IMR-90 (cell line): ENCODE results near the gene DOCK10. TPM values are rescaled to one million over a fixed set of nuclear protein-coding genes. Genes with fewer than 3 reads are reported as not detected.

ENCODE experiments used
- ATAC-seq: fragments of 200-7000 bp; cut with Tn5 transposase; 2 replicates; pipeline ENCODE4 v1.9.1; 2020; ENCODE audit warnings: low read depth, mild to moderate bottlenecking, moderate library complexity
- BruUV-seq: library from RNA; stranded (reverse); fragments of 400-500 nt; replicated peaks from 2 replicates; lab custom pipeline; 2021; lab: Mats Ljungman, UMichigan
- CTCF ChIA-PET: fragments of 300-600 bp; formaldehyde crosslinking; extraction: SDS; loops from one replicate; lab custom pipeline; 2021; ENCODE audit warnings: antibody characterized with exemption; lab: Yijun Ruan, JAX
- POLR2A ChIA-PET: fragments of 300-600 bp; sonication (Branson Sonifier 250); formaldehyde crosslinking; loops from one replicate; lab custom pipeline; 2022; ENCODE audit warnings: antibody characterized with exemption; ENCODE audit not compliant: unreplicated experiment; lab: Charles Lee
- DNase-seq: peaks from one replicate; pipeline ENCODE4 v3.0.0; 2013
- H2AFZ ChIP-seq: replicated peaks from 2 replicates; pipeline ENCODE3; 2013; ENCODE audit warnings: low read length, mild to moderate bottlenecking; ENCODE audit not compliant: poor library complexity
- H2AK5ac ChIP-seq: 2 replicates; pipeline ENCODE4 v1.6.1; 2013; ENCODE audit warnings: low read depth, low read length, inconsistent platforms
- H2AK9ac ChIP-seq: replicated peaks from 2 replicates; pipeline ENCODE3; 2013; ENCODE audit warnings: mild to moderate bottlenecking, low read depth, low read length, moderate library complexity; ENCODE audit not compliant: poor library complexity
- H2BK120ac ChIP-seq: 2 replicates; pipeline ENCODE4 v1.6.1; 2013; ENCODE audit warnings: low read depth, low read length, inconsistent platforms
- H2BK15ac ChIP-seq: 3 replicates; pipeline ENCODE4 v1.6.1; 2013; ENCODE audit warnings: low read depth, low read length, inconsistent platforms
- H2BK20ac ChIP-seq: 2 replicates; pipeline ENCODE4 v1.6.1; 2013; ENCODE audit warnings: low read depth, mild to moderate bottlenecking, inconsistent platforms, low read length, moderate library complexity
- H2BK5ac ChIP-seq: 2 replicates; pipeline ENCODE4 v1.6.1; 2013; ENCODE audit warnings: mild to moderate bottlenecking, low read depth, low read length, inconsistent platforms; ENCODE audit not compliant: poor library complexity, severe bottlenecking
- H3K14ac ChIP-seq: replicated peaks from 2 replicates; pipeline ENCODE4 v1.6.1; 2013; ENCODE audit warnings: low read depth, low read length, inconsistent platforms
- H3K18ac ChIP-seq: 2 replicates; pipeline ENCODE4 v1.6.1; 2013; ENCODE audit warnings: low read depth, low read length, control low read depth
- H3K23ac ChIP-seq: 2 replicates; pipeline ENCODE4 v1.6.1; 2013; ENCODE audit warnings: low read depth, low read length, inconsistent platforms
- H3K27ac ChIP-seq: 2 replicates; pipeline ENCODE4 v1.5.1; 2013; ENCODE audit warnings: mild to moderate bottlenecking, control low read depth, low read length; ENCODE audit not compliant: insufficient read depth
- H3K27me3 ChIP-seq: 2 replicates; pipeline ENCODE4 v1.6.1; 2013; ENCODE audit warnings: low read length; ENCODE audit not compliant: control insufficient read depth, insufficient read depth
- H3K36me3 ChIP-seq: 2 replicates; pipeline ENCODE4 v1.6.1; 2013; ENCODE audit warnings: low read length, mixed read lengths; ENCODE audit not compliant: control insufficient read depth, insufficient read depth
- H3K4ac ChIP-seq: 2 replicates; pipeline ENCODE4 v1.6.1; 2013; ENCODE audit warnings: low read depth, low read length, inconsistent platforms
- H3K4me1 ChIP-seq: 2 replicates; pipeline ENCODE4 v1.6.1; 2013; ENCODE audit warnings: low read length, mixed read lengths; ENCODE audit not compliant: control insufficient read depth, insufficient read depth
- H3K4me2 ChIP-seq: 2 replicates; pipeline ENCODE4 v1.6.1; 2013; ENCODE audit warnings: low read depth, mild to moderate bottlenecking, control low read depth, low read length, moderate library complexity
- H3K4me3 ChIP-seq: 2 replicates; pipeline ENCODE4 v1.5.1; 2013; ENCODE audit warnings: low read depth, mild to moderate bottlenecking, control low read depth, low read length, moderate library complexity; ENCODE audit not compliant: insufficient read depth
- H3K56ac ChIP-seq: 2 replicates; pipeline ENCODE4 v1.6.1; 2013; ENCODE audit warnings: low read length, inconsistent platforms; ENCODE audit not compliant: insufficient read depth; ENCODE audit errors: extremely low read depth
- H3K79me1 ChIP-seq, 2 experiments: 2 replicates each; pipeline ENCODE4 v1.6.1; 2013; ENCODE audit warnings: low read length in 2 of 2, inconsistent platforms in 1 of 2, low read depth in 1 of 2
- H3K9ac ChIP-seq: 2 replicates; pipeline ENCODE4 v1.6.1; 2013; ENCODE audit warnings: low read depth, low read length, control low read depth
- H3K9me1 ChIP-seq: 2 replicates; pipeline ENCODE4 v1.6.1; 2013; ENCODE audit warnings: low read length, inconsistent platforms; ENCODE audit not compliant: insufficient read depth
- H3K9me3 ChIP-seq: 2 replicates; pipeline ENCODE4 v1.6.1; 2013; ENCODE audit warnings: low read length; ENCODE audit not compliant: control insufficient read depth, insufficient read depth
- H4K20me1 ChIP-seq: 2 replicates; pipeline ENCODE4 v1.6.1; 2013; ENCODE audit warnings: low read length, inconsistent platforms; ENCODE audit not compliant: insufficient read depth
- H4K5ac ChIP-seq: 2 replicates; pipeline ENCODE4 v1.6.1; 2013; ENCODE audit warnings: mild to moderate bottlenecking, low read depth, low read length, control low read depth
- H4K8ac ChIP-seq, 2 experiments: 2 replicates each; pipeline ENCODE4 v1.6.1; 2013; ENCODE audit warnings: low read depth in 2 of 2, low read length in 2 of 2, control low read depth in 1 of 2, inconsistent platforms in 1 of 2
- H4K91ac ChIP-seq: 2 replicates; pipeline ENCODE4 v1.6.1; 2013; ENCODE audit warnings: low read depth, low read length, inconsistent platforms; ENCODE audit not compliant: insufficient read depth
- BHLHE40 ChIP-seq: fragments of 150-350 bp; IDR thresholded peaks from 2 replicates; pipeline ENCODE4 v1.6.1; 2016; ENCODE audit warnings: mild to moderate bottlenecking, low read depth, low read length
- CEBPB ChIP-seq: IDR thresholded peaks from 2 replicates; pipeline ENCODE4 v1.6.1; 2012; ENCODE audit warnings: low read depth, low read length, improper control_type of control experiment
- CHD1 ChIP-seq: IDR thresholded peaks from 2 replicates; pipeline ENCODE4 v1.6.1; 2012; ENCODE audit warnings: low read depth, low read length, improper control_type of control experiment
- FOS ChIP-seq: fragments of 150-350 bp; IDR thresholded peaks from 2 replicates; pipeline ENCODE4 v1.6.1; 2016; ENCODE audit warnings: low read depth, low read length
- MAFK ChIP-seq: IDR thresholded peaks from 2 replicates; pipeline ENCODE4 v1.6.1; 2012; ENCODE audit warnings: low read depth, low read length, improper control_type of control experiment
- MAZ ChIP-seq: IDR thresholded peaks from 2 replicates; pipeline ENCODE4 v1.6.1; 2012; ENCODE audit warnings: low read depth, mild to moderate bottlenecking, low read length, improper control_type of control experiment, moderate library complexity, borderline replicate concordance
- MXI1 ChIP-seq: IDR thresholded peaks from 2 replicates; pipeline ENCODE4 v1.6.1; 2012; ENCODE audit warnings: low read depth, mild to moderate bottlenecking, low read length, moderate library complexity, borderline replicate concordance
- POLR2A ChIP-seq: IDR thresholded peaks from 2 replicates; pipeline ENCODE4 v1.6.1; 2012; ENCODE audit warnings: mild to moderate bottlenecking, low read depth, low read length
- RAD21 ChIP-seq: IDR thresholded peaks from 2 replicates; pipeline ENCODE4 v1.6.1; 2012; ENCODE audit warnings: low read length, improper control_type of control experiment
- RCOR1 ChIP-seq: IDR thresholded peaks from 2 replicates; pipeline ENCODE4 v1.6.1; 2012; ENCODE audit warnings: mild to moderate bottlenecking, low read length, improper control_type of control experiment; ENCODE audit not compliant: insufficient replicate concordance
- RFX5 ChIP-seq: IDR thresholded peaks from 2 replicates; pipeline ENCODE4 v1.8.0; 2012; ENCODE audit warnings: low read depth, mild to moderate bottlenecking, low read length, moderate library complexity
- SMC3 ChIP-seq: fragments of 150-350 bp; IDR thresholded peaks from 2 replicates; pipeline ENCODE4 v1.6.1; 2016; ENCODE audit warnings: low read depth, mild to moderate bottlenecking, antibody characterized with exemption, low read length, moderate library complexity
- USF2 ChIP-seq: fragments of 150-350 bp; IDR thresholded peaks from 2 replicates; pipeline ENCODE4 v1.6.1; 2017; ENCODE audit warnings: mild to moderate bottlenecking, antibody characterized with exemption, low read length, low read depth
- WGBS, 2 experiments: methylation state at CpG; one replicate each; pipeline versions ENCODE4 v1.1.5 to v1.1.7; 2013; ENCODE audit warnings: missing lambda C conversion rate in 2 of 2; ENCODE audit not compliant: insufficient read length in 1 of 2; ENCODE audit errors: extremely low coverage in 2 of 2; 5-methylcytosine and 5-hydroxymethylcytosine counted together
- dilution Hi-C: fragments of 300-500 bp; cut with HindIII; formaldehyde crosslinking; loops from one replicate; pipeline ENCODE4 v1.14.3; 2018; ENCODE audit warnings: low sequenced_read_pairs; ENCODE audit not compliant: unreplicated experiment
- in situ Hi-C: fragments of 300-500 bp; cut with MboI; formaldehyde crosslinking; loops from 3 replicates; pipeline ENCODE4 v1.14.3; 2019; ENCODE audit warnings: low sequenced_read_pairs, inconsistent platforms, mixed read lengths
- intact Hi-C: fragments of 100-400 bp; cut with micrococcal nuclease; formaldehyde crosslinking; loops from 2 replicates; pipeline ENCODE4 v1.10.0; 2022
- polyA plus RNA-seq, 3 experiments: library from polyadenylated mRNA; depleted of rRNA; stranded (reverse); fragments of >200 nt; gene quantifications; 2 replicates each; pipeline ENCODE4 v1.2.3, GENCODE V29; 2012; ENCODE audit warnings: low replicate concordance in 1 of 3
- total RNA-seq: library from RNA; depleted of rRNA; stranded (reverse); fragments of >200 nt; gene quantifications from 2 replicates; pipeline ENCODE4 v1.2.3, GENCODE V29; 2012

The DOCK10 gene
- total and polyA plus RNA-seq, 2 of the 4 experiments (the other 2 are of a cell fraction), result 58.6 to 75.3 TPM

DNA sequence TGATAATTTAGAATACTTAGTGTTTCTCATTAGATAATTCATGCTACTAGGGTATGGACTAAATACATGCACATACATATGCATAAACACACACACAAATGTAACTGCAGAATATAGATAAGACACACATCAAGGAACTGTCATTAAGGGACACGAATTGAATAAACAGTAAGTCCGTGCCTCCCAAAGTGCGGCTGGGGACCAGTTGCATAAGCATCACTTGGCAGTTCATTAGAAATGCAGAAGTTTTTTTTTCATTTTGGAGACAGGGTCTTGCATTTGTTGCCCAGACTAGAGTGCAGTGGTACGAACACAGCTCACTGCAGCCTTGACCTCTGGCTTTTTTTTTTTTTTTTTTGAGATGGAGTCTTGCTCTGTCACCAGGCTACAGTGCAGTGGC lies 196.1 kb downstream of the DOCK10 start:
- no peak overlapping the region for H3K27ac ChIP-seq
- in situ Hi-C loops, result no loop called here
- H3K4me2 ChIP-seq, result no peak overlapping the region
- H3K9me3 ChIP-seq, result no peaks in the 10 kb centered on the region
- no peak overlapping the region for H4K8ac ChIP-seq
- H3K9me1 ChIP-seq, result 0 out of 2 replicates have a peak, but pooled peaks cover 3% of the 10 kb centered on the region
- no peak for TF ChIP-seq USF2
- TF ChIP-seq CHD1, result no peak
- no peak for TF ChIP-seq CEBPB
- no peak for TF ChIP-seq RAD21
- TF ChIP-seq FOS, result no peak
- no peak for TF ChIP-seq POLR2A
- TF ChIP-seq RFX5, result no peak
- TF ChIP-seq MAFK, result no peak
- TF ChIP-seq MAZ, result no peak
- TF ChIP-seq RCOR1, result no peak
- TF ChIP-seq BHLHE40, result no peak
- TF ChIP-seq SMC3, result no peak
- no peak for TF ChIP-seq MXI1
- no peak overlapping the region for H2BK15ac ChIP-seq
- H2BK120ac ChIP-seq, result no peak overlapping the region
- ATAC-seq, result no peak
- H3K4me3 ChIP-seq, result no peak overlapping the region
- no peaks in the 10 kb centered on the region for H4K20me1 ChIP-seq
- DNase-seq, result no peak
- no peak overlapping the region for H3K18ac ChIP-seq
- no peak overlapping the region for H2BK20ac ChIP-seq
- H3K4ac ChIP-seq, result no peak overlapping the region
- H3K79me1 ChIP-seq, result no peaks in the 10 kb centered on the region
- BruUV-seq, result no TSS peak
- H3K27me3 ChIP-seq, result no peaks in the 10 kb centered on the region
- intact Hi-C loops, result no loop called here
- H3K36me3 ChIP-seq, result peaks cover 3% of the 10 kb centered on the region; the same call in 1 of the 2 replicates
- ChIA-PET POLR2A (no interaction called here), CTCF (no interaction called here)
- H2BK5ac ChIP-seq, result no peak overlapping the region
- dilution Hi-C loops, result no loop called here
- H3K56ac ChIP-seq, result no peak overlapping the region
- no CpG with 5 or more reads among the region's 4 CpGs for WGBS, 2 experiments
- no peak overlapping the region for H2AFZ ChIP-seq
- no peak overlapping the region for H4K91ac ChIP-seq
- H3K14ac ChIP-seq, result no peak overlapping the region
- H2AK9ac ChIP-seq, result no peak overlapping the region
- no peak overlapping the region for H2AK5ac ChIP-seq
- no peaks in the 10 kb centered on the region; the same call in 1 of the 2 replicates for H3K4me1 ChIP-seq
- H3K23ac ChIP-seq, result no peak overlapping the region
- no peak overlapping the region for H4K5ac ChIP-seq
- no peak overlapping the region for H3K9ac ChIP-seq
